Fibroblast of mammary gland (primary cell): ENCODE data around the gene TMCC2.

ENCODE experiments used
- DNase-seq: peaks from one replicate; pipeline ENCODE4 v3.0.0-alpha.2; 2010; ENCODE audit warnings: low read depth
- H3K4me3 ChIP-seq: 2 replicates; pipeline ENCODE4 v1.5.1; 2011; ENCODE audit warnings: low read depth, mild to moderate bottlenecking, low read length, moderate library complexity; ENCODE audit not compliant: control insufficient read depth
- TF ChIP-seq, protein P1 (sequence below): conservative IDR thresholded peaks from 2 replicates; pipeline ENCODE4 v1.5.1; 2011; ENCODE audit warnings: low read depth, low read length, inconsistent platforms; ENCODE audit not compliant: control insufficient read depth, insufficient read depth

TMCC2 gene

DNA sequence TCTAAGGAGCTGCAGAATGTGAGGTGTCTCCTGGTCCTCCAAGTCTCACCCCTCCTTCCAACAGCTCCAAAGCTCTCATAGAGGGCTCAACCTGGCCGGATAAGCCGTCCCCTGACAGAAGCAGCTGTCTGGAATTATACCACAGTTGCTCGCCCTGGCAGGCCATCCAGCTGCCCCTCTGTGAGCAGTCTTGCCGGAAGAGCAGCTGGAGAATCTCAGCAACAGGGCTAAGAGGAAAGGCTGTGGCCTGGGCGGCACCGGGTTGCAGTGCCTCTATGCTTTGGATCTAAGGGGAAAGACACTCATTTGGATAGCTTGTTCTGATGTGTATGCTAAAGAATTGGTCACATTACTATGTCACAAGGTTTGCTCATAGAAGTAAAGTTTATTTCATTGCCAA, 12.4 kb downstream of the TMCC2 start:
- no peak for DNase-seq
- TF ChIP-seq, protein P1, sequence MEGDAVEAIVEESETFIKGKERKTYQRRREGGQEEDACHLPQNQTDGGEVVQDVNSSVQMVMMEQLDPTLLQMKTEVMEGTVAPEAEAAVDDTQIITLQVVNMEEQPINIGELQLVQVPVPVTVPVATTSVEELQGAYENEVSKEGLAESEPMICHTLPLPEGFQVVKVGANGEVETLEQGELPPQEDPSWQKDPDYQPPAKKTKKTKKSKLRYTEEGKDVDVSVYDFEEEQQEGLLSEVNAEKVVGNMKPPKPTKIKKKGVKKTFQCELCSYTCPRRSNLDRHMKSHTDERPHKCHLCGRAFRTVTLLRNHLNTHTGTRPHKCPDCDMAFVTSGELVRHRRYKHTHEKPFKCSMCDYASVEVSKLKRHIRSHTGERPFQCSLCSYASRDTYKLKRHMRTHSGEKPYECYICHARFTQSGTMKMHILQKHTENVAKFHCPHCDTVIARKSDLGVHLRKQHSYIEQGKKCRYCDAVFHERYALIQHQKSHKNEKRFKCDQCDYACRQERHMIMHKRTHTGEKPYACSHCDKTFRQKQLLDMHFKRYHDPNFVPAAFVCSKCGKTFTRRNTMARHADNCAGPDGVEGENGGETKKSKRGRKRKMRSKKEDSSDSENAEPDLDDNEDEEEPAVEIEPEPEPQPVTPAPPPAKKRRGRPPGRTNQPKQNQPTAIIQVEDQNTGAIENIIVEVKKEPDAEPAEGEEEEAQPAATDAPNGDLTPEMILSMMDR, result no peak
- H3K4me3 ChIP-seq, result no peak overlapping the region

DNA sequence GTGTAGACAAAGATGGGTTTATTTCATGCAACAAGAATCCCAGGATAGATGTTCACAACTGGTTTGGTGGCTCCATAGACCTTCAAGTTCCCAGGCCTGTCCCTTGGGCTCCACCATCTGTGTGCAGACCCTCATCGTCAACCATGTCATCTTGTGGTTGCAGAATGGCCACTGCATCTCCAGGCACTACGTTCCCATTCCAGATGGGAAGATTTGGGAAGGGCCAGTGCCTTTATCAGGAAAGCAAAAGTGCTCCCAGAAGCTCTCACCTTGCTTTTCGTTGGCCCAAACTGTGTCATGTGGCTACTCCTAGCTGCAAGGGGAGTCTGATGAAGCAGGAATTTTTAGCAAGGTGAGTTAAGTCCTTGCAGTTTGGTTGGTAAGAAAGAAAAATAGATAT, 12.8 kb downstream of the TMCC2 start:
- TF ChIP-seq, protein P1, result no peak
- DNase-seq, result no peak
- H3K4me3 ChIP-seq, result no peak overlapping the region

DNA sequence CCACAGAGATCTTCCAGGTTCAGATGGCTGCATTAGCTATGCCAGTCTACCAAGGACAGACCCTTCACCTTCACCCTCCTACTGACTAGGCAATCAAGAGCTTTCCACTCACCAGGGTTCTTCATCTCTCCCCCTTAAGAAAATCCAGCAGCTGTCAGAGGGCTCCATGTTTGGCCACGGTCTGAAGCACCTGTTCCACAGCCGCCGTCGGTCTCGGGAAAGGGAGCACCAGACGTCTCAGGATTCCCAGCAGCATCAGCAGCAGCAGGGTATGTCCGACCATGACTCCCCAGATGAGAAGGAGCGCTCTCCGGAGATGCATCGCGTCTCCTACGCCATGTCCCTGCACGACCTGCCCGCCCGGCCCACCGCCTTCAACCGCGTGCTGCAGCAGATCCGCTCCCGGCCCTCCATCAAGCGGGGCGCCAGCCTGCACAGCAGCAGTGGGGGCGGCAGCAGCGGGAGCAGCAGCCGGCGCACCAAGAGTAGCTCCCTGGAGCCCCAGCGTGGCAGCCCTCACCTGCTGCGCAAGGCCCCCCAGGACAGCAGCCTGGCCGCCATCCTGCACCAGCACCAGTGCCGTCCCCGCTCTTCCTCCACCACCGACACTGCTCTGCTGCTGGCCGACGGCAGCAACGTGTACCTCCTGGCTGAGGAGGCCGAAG, 13.8 kb downstream of the TMCC2 start:
- TF ChIP-seq, protein P1, result no peak
- DNase-seq, result no peak
- no peak overlapping the region for H3K4me3 ChIP-seq

DNA sequence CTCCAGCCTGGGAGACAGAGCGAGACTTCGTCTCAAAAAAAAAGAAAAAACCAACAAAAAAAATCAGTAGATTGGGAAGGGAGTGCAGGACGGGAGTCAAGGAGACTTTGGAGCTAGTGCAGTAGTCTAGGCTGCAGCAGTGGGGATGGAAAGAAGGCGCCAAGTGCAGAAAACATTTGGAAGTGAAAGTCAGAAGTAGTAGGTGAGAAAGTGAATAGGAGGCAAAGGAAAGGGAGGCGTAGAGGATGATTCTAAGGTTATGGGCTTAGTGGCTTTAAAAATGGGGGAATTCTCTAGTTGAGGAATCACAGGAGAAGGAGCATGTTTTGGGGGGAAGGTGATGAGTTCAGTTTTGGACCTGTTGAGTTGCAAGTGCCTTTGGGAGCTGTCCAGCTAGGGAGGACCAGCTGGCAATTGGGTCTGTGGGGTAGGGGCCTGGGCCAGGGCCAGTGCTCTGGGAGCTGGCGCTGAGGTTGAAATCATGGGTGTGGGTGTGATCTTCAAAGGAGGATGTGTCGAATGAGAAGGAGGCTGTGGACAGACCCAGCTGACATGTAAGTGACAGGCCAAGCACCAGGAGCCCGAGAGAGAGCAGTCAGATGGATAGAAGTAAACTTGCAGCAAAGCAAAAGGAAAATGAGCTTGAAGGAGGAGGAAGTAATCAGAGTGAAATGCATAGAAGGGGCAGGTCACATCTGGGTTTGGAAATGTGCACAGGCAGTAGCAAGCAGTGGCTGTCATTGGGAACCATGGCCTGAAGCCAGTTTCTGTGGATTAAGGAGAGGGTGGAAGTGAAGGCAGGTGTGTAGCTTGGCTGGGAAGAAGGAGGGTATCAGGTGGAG, 15.8 kb downstream of the TMCC2 start:
- no peak for DNase-seq
- TF ChIP-seq, protein P1, result no peak
- no peak overlapping the region for H3K4me3 ChIP-seq

DNA sequence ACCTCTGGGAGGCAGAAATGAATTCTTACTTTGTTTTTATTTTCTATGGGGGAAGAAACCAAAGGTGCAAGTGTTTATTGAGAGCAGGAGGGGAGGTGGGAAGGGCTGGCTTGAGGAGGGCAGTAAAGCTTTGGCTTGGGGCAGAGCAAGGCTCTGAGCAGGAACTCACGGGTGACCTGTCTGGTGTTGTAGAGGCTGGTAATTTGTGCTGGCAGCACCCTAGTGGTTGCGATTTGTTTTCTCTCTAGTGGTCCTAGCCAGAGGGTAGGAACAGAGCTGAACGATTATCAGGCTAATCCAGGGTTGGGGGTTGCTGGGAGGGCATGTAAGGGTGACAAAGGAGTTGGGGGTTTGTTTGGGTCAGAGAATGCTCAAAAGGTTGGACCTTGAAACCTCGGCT, 16.6 kb downstream of the TMCC2 start:
- TF ChIP-seq, protein P1, result no peak
- no peak for DNase-seq
- H3K4me3 ChIP-seq, result no peak overlapping the region

DNA sequence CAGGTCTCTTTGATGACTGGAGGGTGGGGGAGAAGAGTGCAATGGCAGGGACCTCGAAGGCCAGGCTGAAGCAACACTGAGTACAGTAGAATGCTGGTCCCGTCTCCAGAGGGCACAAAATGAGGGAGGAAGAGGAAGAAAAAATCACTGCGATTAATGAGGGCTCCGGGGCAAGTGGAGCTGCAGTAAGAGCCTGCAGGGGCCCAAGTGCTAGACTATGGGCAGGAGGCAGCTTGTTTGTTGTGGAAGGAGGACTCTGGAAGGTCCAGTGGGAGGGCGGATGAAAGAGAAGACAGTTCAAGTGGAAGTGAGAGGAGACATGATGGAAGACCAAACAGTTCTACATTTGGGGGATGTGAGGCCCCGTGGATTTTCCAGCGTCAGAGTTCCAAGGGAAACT, 17.4 kb downstream of the TMCC2 start:
- TF ChIP-seq, protein P1, result no peak
- DNase-seq, result no peak

More for the DNA sequence above, 17.4 kb downstream of the TMCC2 start:
- no peak overlapping the region for H3K4me3 ChIP-seq
